K562 (cell line): ENCODE measurements around the gene MATCAP1. TPM values are rescaled to one million over a fixed set of nuclear protein-coding genes. Genes with fewer than 3 reads are reported as not detected.
A peak's percentile ranks its signal among the peaks of the same experiment; 100 is the strongest.

Source experiments
- ATAC-seq: fragments of 200-7000 bp; cut with Tn5 transposase; 3 replicates; pipeline ENCODE4 v1.9.1; 2020; ENCODE audit warnings: moderate library complexity
- BruUV-seq: library from RNA; stranded (reverse); fragments of 400-500 nt; replicated peaks from 2 replicates; lab custom pipeline; 2021; lab: Mats Ljungman, UMichigan
- CTCF ChIA-PET: fragments of 300-600 bp; formaldehyde crosslinking; extraction: SDS; loops from one replicate; lab custom pipeline; 2021; ENCODE audit warnings: low intra/inter-chr PET ratio; lab: Yijun Ruan, JAX
- POLR2A ChIA-PET: fragments of 300-600, 350-650 bp; sonication (Branson Sonifier 250); formaldehyde crosslinking; extraction: SDS; loops from one replicate; lab custom pipeline; 2021; ENCODE audit warnings: antibody characterized with exemption, inconsistent platforms; lab: Yijun Ruan, JAX
- DNase-seq, 4 experiments: peaks; one replicate each; pipeline versions ENCODE4 v3.0.0 to v3.0.0-alpha.2; 2011 to 2018; ENCODE audit warnings: low spot score in 3 of 4, mixed read lengths in 3 of 4; ENCODE audit errors: extremely low read depth in 1 of 4
- FAIRE-seq: peaks from 2 replicates; lab custom pipeline; 2011; peaks lifted over from hg19 to GRCh38; lab: Jason Lieb, UNC
- H2AFZ ChIP-seq: 2 replicates; pipeline ENCODE4 v1.6.0; 2011; ENCODE audit warnings: low read depth, low read length, control low read depth, inconsistent platforms
- H3K27ac ChIP-seq: fragments of 200-600 bp; 3 replicates; pipeline ENCODE4 v1.8.0; 2011; ENCODE audit warnings: low read depth, mild to moderate bottlenecking, control low read depth, inconsistent platforms, low read length, moderate library complexity, mixed read lengths; ENCODE audit errors: extremely low read depth
- H3K27me3 ChIP-seq, 2 experiments: fragments of 300-600 bp in 1 of 2; 2 replicates in 1 of 2; 3 replicates in 1 of 2; pipeline versions ENCODE4 v1.6.0 to v1.8.0; 2011; ENCODE audit warnings: inconsistent platforms in 2 of 2, low read length in 2 of 2, mild to moderate bottlenecking in 1 of 2, mixed read lengths in 1 of 2, moderate library complexity in 1 of 2; ENCODE audit not compliant: control insufficient read depth in 2 of 2, insufficient read depth in 2 of 2
- H3K36me3 ChIP-seq: fragments of 300-600 bp; 3 replicates; pipeline ENCODE4 v1.8.0; 2011; ENCODE audit warnings: mild to moderate bottlenecking, low read length, inconsistent platforms; ENCODE audit not compliant: control insufficient read depth, insufficient read depth
- H3K4me1 ChIP-seq, 2 experiments: fragments of 200-600 bp in 1 of 2; replicated peaks in 1 of 2; 2 replicates in 1 of 2; 3 replicates in 1 of 2; pipeline versions ENCODE4 v1.5.1 to v1.8.0; 2011; ENCODE audit warnings: inconsistent platforms in 2 of 2, low read length in 2 of 2, mild to moderate bottlenecking in 1 of 2, mixed read lengths in 1 of 2, moderate library complexity in 1 of 2; ENCODE audit not compliant: control insufficient read depth in 2 of 2, insufficient read depth in 2 of 2
- H3K4me2 ChIP-seq: 2 replicates; pipeline ENCODE4 v1.6.1; 2011; ENCODE audit warnings: low read length, control low read depth, inconsistent platforms, mixed read lengths; ENCODE audit not compliant: insufficient read depth
- H3K4me3 ChIP-seq: fragments of 200-600 bp; sonication (generic), shearing (Covaris generic); 2 replicates; pipeline ENCODE4 v1.5.1; 2016; ENCODE audit warnings: control low read depth, inconsistent platforms
- H3K79me2 ChIP-seq: fragments of 200-600 bp; 3 replicates; pipeline ENCODE4 v1.8.0; 2011; ENCODE audit warnings: low read length, inconsistent platforms; ENCODE audit not compliant: control insufficient read depth, insufficient read depth
- H3K9ac ChIP-seq, 2 experiments: 2 replicates each; pipeline versions ENCODE4 v1.6.0 to v1.6.1; 2011; ENCODE audit warnings: low read depth in 2 of 2, low read length in 2 of 2, control low read depth in 1 of 2, inconsistent platforms in 1 of 2, mild to moderate bottlenecking in 1 of 2, mixed read lengths in 1 of 2; ENCODE audit not compliant: insufficient read depth in 1 of 2
- H3K9me1 ChIP-seq: one replicate; pipeline ENCODE4 v1.6.0; 2011; ENCODE audit warnings: inconsistent platforms, mild to moderate bottlenecking, low read length, moderate library complexity; ENCODE audit not compliant: control insufficient read depth, insufficient read depth
- H3K9me3 ChIP-seq: replicated peaks from 2 replicates; pipeline ENCODE4 v1.5.1; 2011; ENCODE audit warnings: low read depth, low read length, inconsistent platforms; ENCODE audit not compliant: control insufficient read depth, insufficient read depth
- H4K20me1 ChIP-seq: replicated peaks from 2 replicates; pipeline ENCODE4 v1.6.1; 2011; ENCODE audit warnings: low read length, inconsistent platforms, mixed read lengths; ENCODE audit not compliant: control insufficient read depth, insufficient read depth
- ARID1B ChIP-seq: fragments of 450-650 bp; IDR thresholded peaks from 2 replicates; pipeline ENCODE4 v1.6.1; 2016; ENCODE audit warnings: antibody characterized with exemption, mild to moderate bottlenecking, inconsistent platforms
- CBFA2T3 ChIP-seq: fragments of 450-650 bp; IDR thresholded peaks from 2 replicates; pipeline ENCODE4 v1.6.1; 2017
- ETS1 ChIP-seq: conservative IDR thresholded peaks from 2 replicates; pipeline ENCODE4 v1.6.1; 2011; ENCODE audit warnings: low read depth, mild to moderate bottlenecking, low read length; ENCODE audit not compliant: control insufficient read depth
- HBP1 ChIP-seq: fragments of 450-650 bp; formaldehyde crosslinking; IDR thresholded peaks from 2 replicates; pipeline ENCODE4 v1.4.0; 2022; ENCODE audit warnings: missing genetic modification characterization
- ID3 ChIP-seq, 2 experiments: fragments of 250-450 bp in 1 of 2; fragments of 450-650 bp in 1 of 2; sonication (Bioruptor Pico) in 1 of 2; IDR thresholded peaks; 2 replicates each; pipeline versions ENCODE4 v1.6.1 to v1.8.0; 2016 to 2021; ENCODE audit warnings: mild to moderate bottlenecking in 2 of 2, moderate library complexity in 2 of 2, missing compliant biosample characterization in 1 of 2, missing genetic modification characterization in 1 of 2
- IFI16 ChIP-seq: fragments of 250-450 bp; sonication (Bioruptor Pico); IDR thresholded peaks from 2 replicates; pipeline ENCODE4 v2.1.2; 2022; ENCODE audit warnings: mild to moderate bottlenecking, inconsistent platforms
- MYNN ChIP-seq, 2 experiments: sonication (generic); formaldehyde crosslinking in 1 of 2; IDR thresholded peaks; 2 replicates each; pipeline versions ENCODE4 v1.5.0 to v1.6.1; 2016 to 2020; ENCODE audit warnings: antibody characterized with exemption in 1 of 2, missing genetic modification reagents in 1 of 2
- POLR2AphosphoS5 ChIP-seq: IDR thresholded peaks from 2 replicates; pipeline ENCODE4 v1.6.1; 2011; ENCODE audit warnings: mild to moderate bottlenecking, low read depth, low read length, moderate library complexity; ENCODE audit not compliant: control insufficient read depth, insufficient read depth
- POLR2G ChIP-seq: fragments of 200-400 bp; formaldehyde crosslinking; IDR thresholded peaks from 2 replicates; pipeline ENCODE4 v1.6.1; 2017; ENCODE audit warnings: low read depth, mild to moderate bottlenecking, antibody characterized with exemption, low read length, moderate library complexity
- RBFOX2 ChIP-seq: fragments of 200-400 bp; formaldehyde crosslinking; IDR thresholded peaks from 2 replicates; pipeline ENCODE4 v1.6.1; 2017; ENCODE audit warnings: low read depth, mild to moderate bottlenecking, low read length, moderate library complexity
- YBX1 ChIP-seq: fragments of 450-650 bp; IDR thresholded peaks from 2 replicates; pipeline ENCODE4 v1.7.1; 2016; ENCODE audit warnings: mild to moderate bottlenecking
- ZC3H11A ChIP-seq: IDR thresholded peaks from 2 replicates; pipeline ENCODE4 v1.6.1; 2012; ENCODE audit warnings: low read depth, low read length, improper control_type of control experiment
- ZNF592 ChIP-seq: fragments of 450-650 bp; IDR thresholded peaks from 2 replicates; pipeline ENCODE4 v1.6.1; 2017; ENCODE audit warnings: antibody characterized with exemption, mild to moderate bottlenecking
- WGBS: fragments of 100-300 bp; shearing (Covaris generic); methylation state at CpG from one replicate; pipeline ENCODE4 v1.1.6; 2016; ENCODE audit warnings: low coverage, mixed read lengths; ENCODE audit not compliant: insufficient coverage; ENCODE audit errors: missing lambda C conversion rate; 5-methylcytosine and 5-hydroxymethylcytosine counted together
- in situ Hi-C: fragments of 300-500 bp; cut with MboI; formaldehyde crosslinking; loops from 4 replicates; pipeline ENCODE4 v1.15.0; 2018; ENCODE audit warnings: inconsistent platforms, mixed read lengths
- intact Hi-C: fragments of 100-400 bp; cut with micrococcal nuclease; formaldehyde crosslinking; loops from 2 replicates; pipeline ENCODE4 v1.14.2; 2022
- polyA plus RNA-seq, 8 experiments: library from polyadenylated mRNA; depleted of rRNA in 4 of 8; stranded (reverse) in 5 of 8; unstranded in 3 of 8; fragments of >200 nt; fragmentation: Nextera tagmentation in 2 of 8; fragmentation: Illumina TruSeq in 1 of 8; extraction: Ambion mirVana in 2 of 8; extraction: Trizol in 1 of 8; gene quantifications; 2 replicates each; pipeline versions ENCODE4 v1.2.1 to v1.2.3, GENCODE V29; 2011 to 2014; ENCODE audit warnings: inconsistent platforms in 1 of 8, missing spikeins in 1 of 8
- total RNA-seq, 7 experiments: library from RNA; depleted of rRNA in 6 of 7; stranded (reverse); fragments of >200 nt in 6 of 7; fragmentation: Illumina TruSeq in 2 of 7; extraction: Trizol in 2 of 7; gene quantifications; 2 replicates each; pipeline versions ENCODE4 v1.2.1 to v1.2.3, GENCODE V29; 2011 to 2021; ENCODE audit warnings: low replicate concordance in 1 of 7

MATCAP1 gene
- total and polyA plus RNA-seq, 9 of the 15 experiments (the other 6 are each of a cell fraction or from before 2014, with no cell fraction given) = 3.4 to 20.5 (median 10.3) TPM

GRCh38 chr16:67194260-67194659 lies 10.5 kb upstream of the MATCAP1 start:
- intact Hi-C loops (loop anchor here (5.0 kb wide), 1 partner anchor 33 kb away; the partner anchor contains the start of gene TMEM208), in situ Hi-C loops (no loop called here)
- no TSS peak for BruUV-seq
- H3K9me1 ChIP-seq = no peaks in the 10 kb centered on the region
- WGBS = 64% methylated on average over 5 of the region's 6 CpGs
- H2AFZ ChIP-seq = no peak overlapping the region
- no peak for DNase-seq
- peak overlapping the region; percentile 74 to 88; a peak in 3 of 4 replicates for H3K9ac ChIP-seq
- CTCF ChIA-PET = no interaction called here
- H3K79me2 ChIP-seq = peaks cover 46% of the 10 kb centered on the region
- FAIRE-seq = no peak
- peak overlapping the region; percentile 17; the same call in 1 of the 3 replicates for H3K27ac ChIP-seq
- ATAC-seq = no peak
- peak overlapping the region; percentile 97; the same call in 1 of the 2 replicates for H3K4me2 ChIP-seq
- TF ChIP-seq RBFOX2 (0 out of 2 replicates have a peak, but pooled peaks have one; percentile 15), POLR2AphosphoS5 (0 out of 2 replicates have a peak, but pooled peaks have one; percentile 15), POLR2G (peak; percentile 40; the same call in 1 of the 2 replicates), ZC3H11A (no peak), YBX1 (no peak), CBFA2T3 (peak; percentile 41; the same call in 1 of the 2 replicates), ETS1 (0 out of 2 replicates have a peak, but pooled peaks have one; percentile 50), ARID1B (0 out of 2 replicates have a peak, but pooled peaks have one; percentile 20), MYNN (IDR thresholded peaks at IDR 0.05) (peak; percentile 51; the same call in 1 of the 2 replicates), MYNN (CRISPR knock-in tag; IDR thresholded peaks at IDR 0.05) (no peak), IFI16 (no peak), ZNF592 (0 out of 2 replicates have a peak, but pooled peaks have one; percentile 18), HBP1 (CRISPR knock-in tag) (no peak), ID3 (CRISPR knock-in tag; IDR thresholded peaks at IDR 0.05) (no peak), ID3 (tag; IDR thresholded peaks at IDR 0.05) (no peak)
- H3K36me3 ChIP-seq = peaks cover 63% of the 10 kb centered on the region
- H4K20me1 ChIP-seq = no peaks in the 10 kb centered on the region
- POLR2A ChIA-PET = interaction anchor here (0.8 to 1.2 kb wide), 2 partner anchors 9 to 177 kb away, joined by 3 to 4 read pairs; no protein-coding TSS in a partner anchor
- H3K4me1 ChIP-seq = peaks cover 38 to 69% of the 10 kb centered on the region in 2 experiments
- no peaks in the 10 kb centered on the region for H3K27me3 ChIP-seq
- H3K4me3 ChIP-seq = no peak overlapping the region
- H3K9me3 ChIP-seq = no peaks in the 10 kb centered on the region
